ENCODE measurements around the gene SLC29A3. TPM values are rescaled to one million over a fixed set of nuclear protein-coding genes. Genes with fewer than 3 reads are reported as not detected.

The SLC29A3 gene
- total RNA-seq, 1 donor from 2014 or later: 2.5 TPM

DNA sequence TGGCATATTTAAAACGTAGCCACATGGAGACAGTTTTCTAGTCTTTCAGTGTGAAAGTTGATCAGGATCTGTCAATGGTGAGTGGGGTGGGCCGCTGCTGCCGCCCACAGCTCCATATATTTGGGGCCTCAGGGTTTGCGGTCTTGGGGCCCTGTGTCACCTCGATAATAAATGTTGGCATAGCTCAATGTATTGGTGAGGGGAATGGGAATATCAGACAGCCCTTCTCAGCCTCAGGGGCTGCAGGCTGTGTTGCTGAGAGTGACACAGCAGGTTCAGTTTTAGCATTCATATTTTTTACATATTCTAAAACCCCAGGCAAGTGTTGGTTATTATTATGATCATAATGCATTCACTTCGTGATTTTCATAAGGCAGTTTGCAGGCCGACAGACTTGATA, 82.9 kb downstream of the SLC29A3 start:
- Histone ChIP-seq H3K27me3 (peaks cover 45% of the 10 kb centered on the region), H3K9ac (no peak overlapping the region), H3K4me1 (peaks cover 14% of the 10 kb centered on the region), H3K36me3 (no peaks in the 10 kb centered on the region), H3F3A (ENCODE audit: low read depth) (peaks cover 6% of the 10 kb centered on the region), H3K9me3 (ENCODE audit: low read depth) (no peaks in the 10 kb centered on the region), H3K4me3 (no peak overlapping the region), H3K79me2 (ENCODE audit: low read depth) (no peaks in the 10 kb centered on the region), H4K20me1 (ENCODE audit: low read depth) (peaks cover 20% of the 10 kb centered on the region), H3K4me2 (no peak overlapping the region), H3K27ac (no peak overlapping the region), H2AFZ (replicated peaks) (no peak overlapping the region)
- DNase-seq (ENCODE audit: low spot score): no peak
- no peaks in the 10 kb centered on the region for H3K9me3 Mint-ChIP-seq
- TF ChIP-seq EZH2phosphoT487 (IDR thresholded peaks at IDR 0.05) (no peak), EZH2 (IDR thresholded peaks at IDR 0.05) (no peak)
- TF ChIP-seq, protein P1, sequence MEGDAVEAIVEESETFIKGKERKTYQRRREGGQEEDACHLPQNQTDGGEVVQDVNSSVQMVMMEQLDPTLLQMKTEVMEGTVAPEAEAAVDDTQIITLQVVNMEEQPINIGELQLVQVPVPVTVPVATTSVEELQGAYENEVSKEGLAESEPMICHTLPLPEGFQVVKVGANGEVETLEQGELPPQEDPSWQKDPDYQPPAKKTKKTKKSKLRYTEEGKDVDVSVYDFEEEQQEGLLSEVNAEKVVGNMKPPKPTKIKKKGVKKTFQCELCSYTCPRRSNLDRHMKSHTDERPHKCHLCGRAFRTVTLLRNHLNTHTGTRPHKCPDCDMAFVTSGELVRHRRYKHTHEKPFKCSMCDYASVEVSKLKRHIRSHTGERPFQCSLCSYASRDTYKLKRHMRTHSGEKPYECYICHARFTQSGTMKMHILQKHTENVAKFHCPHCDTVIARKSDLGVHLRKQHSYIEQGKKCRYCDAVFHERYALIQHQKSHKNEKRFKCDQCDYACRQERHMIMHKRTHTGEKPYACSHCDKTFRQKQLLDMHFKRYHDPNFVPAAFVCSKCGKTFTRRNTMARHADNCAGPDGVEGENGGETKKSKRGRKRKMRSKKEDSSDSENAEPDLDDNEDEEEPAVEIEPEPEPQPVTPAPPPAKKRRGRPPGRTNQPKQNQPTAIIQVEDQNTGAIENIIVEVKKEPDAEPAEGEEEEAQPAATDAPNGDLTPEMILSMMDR (IDR thresholded peaks at IDR 0.05): no peak
- peaks cover 29% of the 10 kb centered on the region for H3K27me3 Mint-ChIP-seq (ENCODE audit: insufficient read depth, low read depth)
- no peak overlapping the region for H3K27ac Mint-ChIP-seq
- H3K36me3 Mint-ChIP-seq: peaks cover 2% of the 10 kb centered on the region
- H3K4me1 Mint-ChIP-seq: peaks cover 8% of the 10 kb centered on the region
- no peak overlapping the region for H3K4me3 Mint-ChIP-seq

GRCh38 chr10:71404503-71405295, 85.6 kb downstream of the SLC29A3 start:
- H3K36me3 Mint-ChIP-seq: peaks cover 2% of the 10 kb centered on the region
- peak overlapping the region; percentile 50 for H2AFZ ChIP-seq (replicated peaks)
- DNase-seq (ENCODE audit: low spot score): no peak
- H3K79me2 ChIP-seq (ENCODE audit: low read depth): no peaks in the 10 kb centered on the region
- H3K27ac Mint-ChIP-seq: peak overlapping the region; percentile 76
- peaks cover 6% of the 10 kb centered on the region for H3F3A ChIP-seq (ENCODE audit: low read depth)
- peak overlapping the region; percentile 50 for H3K4me3 Mint-ChIP-seq
- H3K36me3 ChIP-seq: no peaks in the 10 kb centered on the region
- H3K9me3 Mint-ChIP-seq: no peaks in the 10 kb centered on the region
- no peak overlapping the region for H3K4me2 ChIP-seq
- H4K20me1 ChIP-seq (ENCODE audit: low read depth): no peaks in the 10 kb centered on the region
- H3K27me3 ChIP-seq: peaks cover 18% of the 10 kb centered on the region
- H3K27me3 Mint-ChIP-seq (ENCODE audit: insufficient read depth, low read depth): peaks cover 8% of the 10 kb centered on the region
- peaks cover 12% of the 10 kb centered on the region for H3K4me1 ChIP-seq
- TF ChIP-seq EZH2phosphoT487 (IDR thresholded peaks at IDR 0.05) (no peak), EZH2 (IDR thresholded peaks at IDR 0.05) (no peak)
- TF ChIP-seq, protein P1 (IDR thresholded peaks at IDR 0.05): no peak
- no peak overlapping the region for H3K27ac ChIP-seq
- no peak overlapping the region for H3K4me3 ChIP-seq
- H3K4me1 Mint-ChIP-seq: peaks cover 8% of the 10 kb centered on the region
- no peaks in the 10 kb centered on the region for H3K9me3 ChIP-seq (ENCODE audit: low read depth)
- H3K9ac ChIP-seq: no peak overlapping the region

DNA sequence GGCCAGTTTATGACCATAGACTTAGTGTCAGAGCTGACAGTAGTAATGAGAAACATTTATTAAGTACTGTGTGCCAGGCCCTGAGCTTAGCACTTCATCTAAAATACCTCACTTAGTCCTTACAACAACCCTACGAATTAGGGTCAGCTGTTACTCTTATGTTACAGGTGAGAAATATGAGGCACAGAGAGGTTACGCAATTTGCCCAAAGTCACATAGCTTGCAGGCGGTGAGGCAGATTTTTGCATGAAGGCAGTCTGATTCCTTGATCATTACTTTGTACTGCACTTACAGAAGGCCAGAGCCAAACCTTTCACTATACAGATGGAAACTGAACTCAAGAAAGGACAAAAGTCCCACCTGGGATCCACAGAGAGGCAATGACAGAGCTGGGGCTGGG, 87.8 kb downstream of the SLC29A3 start:
- H3K27ac Mint-ChIP-seq: no peak overlapping the region
- peaks cover 2% of the 10 kb centered on the region for H3K9me3 Mint-ChIP-seq
- Histone ChIP-seq H3K4me3 (no peak overlapping the region), H3K27ac (no peak overlapping the region), H3K9ac (no peak overlapping the region), H3F3A (ENCODE audit: low read depth) (peaks cover 6% of the 10 kb centered on the region), H2AFZ (replicated peaks) (no peak overlapping the region), H3K4me2 (no peak overlapping the region), H3K36me3 (peaks cover 3% of the 10 kb centered on the region), H3K9me3 (ENCODE audit: low read depth) (peaks cover 6% of the 10 kb centered on the region), H3K4me1 (peaks cover 14% of the 10 kb centered on the region), H4K20me1 (ENCODE audit: low read depth) (no peaks in the 10 kb centered on the region), H3K27me3 (no peaks in the 10 kb centered on the region), H3K79me2 (ENCODE audit: low read depth) (no peaks in the 10 kb centered on the region)
- H3K27me3 Mint-ChIP-seq (ENCODE audit: insufficient read depth, low read depth): peaks cover 6% of the 10 kb centered on the region
- no peaks in the 10 kb centered on the region for H3K36me3 Mint-ChIP-seq
- TF ChIP-seq EZH2 (IDR thresholded peaks at IDR 0.05) (no peak), EZH2phosphoT487 (IDR thresholded peaks at IDR 0.05) (no peak)
- TF ChIP-seq, protein P1 (IDR thresholded peaks at IDR 0.05): no peak
- H3K4me1 Mint-ChIP-seq: peaks cover 8% of the 10 kb centered on the region
- no peak for DNase-seq (ENCODE audit: low spot score)
- H3K4me3 Mint-ChIP-seq: no peak overlapping the region

All from neural progenitor cell (in vitro differentiated cells).